ENCODE data around the gene MRPL39. TPM values are rescaled to one million over a fixed set of nuclear protein-coding genes. Genes with fewer than 3 reads are reported as not detected.

MRPL39 gene
- total and polyA plus RNA-seq, 2 experiments from 2014 or later, result 50.5 to 132 TPM

GRCh38 chr21:25567472-25567871 is 39.8 kb downstream of the MRPL39 start (continued):
- TF ChIP-seq ZNF462 (CRISPR knock-in tag; IDR thresholded peaks at IDR 0.05), result no peak
- TF ChIP-seq JUNB (IDR thresholded peaks at IDR 0.05; ENCODE audit: unreplicated experiment), result no peak

GRCh38 chr21:25566645-25567044 is 40.6 kb downstream of the MRPL39 start:
- Mint-ChIP-seq H3K4me3 (no peak overlapping the region), H3K27me3 (ENCODE audit: insufficient read depth, low read depth, poor library complexity) (peaks cover 14% of the 10 kb centered on the region), H3K27ac (no peak overlapping the region), H3K4me1 (peaks cover 21% of the 10 kb centered on the region), H3K36me3 (ENCODE audit: low read depth) (no peaks in the 10 kb centered on the region; the same call in 2 of the 3 replicates), H3K9me3 (no peaks in the 10 kb centered on the region)
- Histone ChIP-seq H3K4me3 (no peak overlapping the region), H3K36me3 (ENCODE audit: insufficient read depth) (no peaks in the 10 kb centered on the region), H3K79me2 (replicated peaks; ENCODE audit: insufficient read depth) (no peaks in the 10 kb centered on the region), H3K4me1 (ENCODE audit: insufficient read depth) (peaks cover 9% of the 10 kb centered on the region; the same call in 1 of the 2 replicates), H2AFZ (no peak overlapping the region), H4K20me1 (replicated peaks; ENCODE audit: insufficient read depth) (no peaks in the 10 kb centered on the region), H3F3A (replicated peaks; ENCODE audit: low read depth) (no peaks in the 10 kb centered on the region), H3K9me2 (ENCODE audit: insufficient read depth) (no peaks in the 10 kb centered on the region), H3K27me3 (ENCODE audit: insufficient read depth) (peaks cover 18% of the 10 kb centered on the region), H3K27ac (ENCODE audit: low read depth) (no peak overlapping the region), H3K4me2 (no peak overlapping the region)
- no peak for ATAC-seq
- no peak for DNase-seq (ENCODE audit: low spot score)
- no peak for TF ChIP-seq EZH2phosphoT487 (IDR thresholded peaks at IDR 0.05; ENCODE audit: unreplicated experiment)
- no peak for TF ChIP-seq ZNF331 (CRISPR knock-in tag; IDR thresholded peaks at IDR 0.05; ENCODE audit: low read depth)
- no peak for TF ChIP-seq ZNF114 (CRISPR knock-in tag; IDR thresholded peaks at IDR 0.05)
- TF ChIP-seq CREB1 (CRISPR knock-in tag; IDR thresholded peaks at IDR 0.05; ENCODE audit: low read depth), result no peak
- TF ChIP-seq, protein P1, sequence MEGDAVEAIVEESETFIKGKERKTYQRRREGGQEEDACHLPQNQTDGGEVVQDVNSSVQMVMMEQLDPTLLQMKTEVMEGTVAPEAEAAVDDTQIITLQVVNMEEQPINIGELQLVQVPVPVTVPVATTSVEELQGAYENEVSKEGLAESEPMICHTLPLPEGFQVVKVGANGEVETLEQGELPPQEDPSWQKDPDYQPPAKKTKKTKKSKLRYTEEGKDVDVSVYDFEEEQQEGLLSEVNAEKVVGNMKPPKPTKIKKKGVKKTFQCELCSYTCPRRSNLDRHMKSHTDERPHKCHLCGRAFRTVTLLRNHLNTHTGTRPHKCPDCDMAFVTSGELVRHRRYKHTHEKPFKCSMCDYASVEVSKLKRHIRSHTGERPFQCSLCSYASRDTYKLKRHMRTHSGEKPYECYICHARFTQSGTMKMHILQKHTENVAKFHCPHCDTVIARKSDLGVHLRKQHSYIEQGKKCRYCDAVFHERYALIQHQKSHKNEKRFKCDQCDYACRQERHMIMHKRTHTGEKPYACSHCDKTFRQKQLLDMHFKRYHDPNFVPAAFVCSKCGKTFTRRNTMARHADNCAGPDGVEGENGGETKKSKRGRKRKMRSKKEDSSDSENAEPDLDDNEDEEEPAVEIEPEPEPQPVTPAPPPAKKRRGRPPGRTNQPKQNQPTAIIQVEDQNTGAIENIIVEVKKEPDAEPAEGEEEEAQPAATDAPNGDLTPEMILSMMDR (conservative IDR thresholded peaks at IDR 0.05; ENCODE audit: low read depth in 2 of 2), result no peak
- TF ChIP-seq EZH2 (IDR thresholded peaks at IDR 0.05; ENCODE audit: low read depth, unreplicated experiment), result no peak
- TF ChIP-seq ZNF462 (CRISPR knock-in tag; IDR thresholded peaks at IDR 0.05), result no peak

Data from GM23338 (cell line).